NCI-H748 treated with DMSO at 0.1 percent for 48 hours (cell line): ENCODE measurements around the gene TSEN54.

ENCODE experiments used
- DNase-seq: peaks from one replicate; lab custom pipeline; 2025; lab: John Stamatoyannopoulos, UW

The TSEN54 gene

DNA sequence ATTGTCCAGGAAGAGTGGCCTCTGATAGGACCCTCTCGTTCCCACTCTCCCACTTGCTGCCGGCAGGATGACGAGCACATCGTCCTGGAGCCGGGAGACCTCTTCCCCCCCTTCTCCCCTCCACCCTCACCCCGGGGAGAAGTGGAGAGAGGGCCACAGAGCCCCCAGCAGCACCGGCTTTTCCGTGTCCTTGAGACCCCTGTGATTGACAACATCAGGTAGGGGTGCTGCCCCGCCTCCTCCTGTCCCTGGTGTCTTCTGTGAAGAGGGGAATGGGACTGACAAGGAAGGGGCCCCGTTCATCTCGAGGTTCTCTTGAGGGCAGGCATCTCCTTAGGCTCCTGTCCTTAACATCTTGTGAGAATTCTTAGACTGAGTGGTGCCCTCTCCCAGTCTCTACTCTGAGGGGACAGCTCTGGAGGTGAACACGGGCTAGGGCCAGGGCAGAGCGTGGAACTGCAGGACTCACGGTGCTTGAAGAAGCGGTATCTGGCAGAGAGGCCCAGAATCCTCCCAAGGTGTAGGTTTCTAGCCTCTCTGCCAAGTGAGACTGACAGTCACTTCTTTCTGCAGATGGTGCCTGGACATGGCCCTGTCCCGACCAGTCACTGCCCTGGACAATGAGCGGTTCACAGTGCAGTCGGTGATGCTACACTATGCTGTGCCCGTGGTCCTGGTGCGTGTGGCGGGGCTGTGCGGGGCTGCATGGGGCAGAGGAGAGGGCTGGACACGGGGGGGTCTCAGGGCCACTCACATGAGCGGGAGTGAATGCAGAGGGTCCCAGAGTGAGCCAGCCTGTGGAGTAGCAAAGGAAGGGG is 27.4 kb upstream of the TSEN54 start:
- no peak for DNase-seq

DNA sequence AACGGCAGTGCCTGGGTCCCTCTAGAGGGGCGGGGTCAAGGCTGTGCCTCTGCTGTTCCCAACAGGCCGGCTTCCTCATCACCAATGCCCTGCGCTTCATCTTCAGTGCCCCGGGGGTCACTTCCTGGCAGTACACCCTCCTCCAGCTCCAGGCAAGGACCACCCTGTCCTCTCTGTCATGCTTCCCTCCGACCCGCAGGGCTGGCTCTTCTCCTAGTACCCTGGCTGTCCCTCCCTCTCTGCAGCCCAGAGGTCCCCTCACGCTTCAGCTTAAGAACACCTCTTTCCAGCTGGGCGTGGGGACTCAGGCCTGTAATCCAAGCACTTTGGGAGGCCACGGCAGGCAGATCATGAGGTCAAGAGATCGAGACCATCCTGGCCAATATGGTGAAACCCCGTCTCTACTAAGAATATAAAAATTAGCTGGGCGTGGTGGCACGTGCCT is 26.8 kb upstream of the TSEN54 start:
- DNase-seq = no peak

DNA sequence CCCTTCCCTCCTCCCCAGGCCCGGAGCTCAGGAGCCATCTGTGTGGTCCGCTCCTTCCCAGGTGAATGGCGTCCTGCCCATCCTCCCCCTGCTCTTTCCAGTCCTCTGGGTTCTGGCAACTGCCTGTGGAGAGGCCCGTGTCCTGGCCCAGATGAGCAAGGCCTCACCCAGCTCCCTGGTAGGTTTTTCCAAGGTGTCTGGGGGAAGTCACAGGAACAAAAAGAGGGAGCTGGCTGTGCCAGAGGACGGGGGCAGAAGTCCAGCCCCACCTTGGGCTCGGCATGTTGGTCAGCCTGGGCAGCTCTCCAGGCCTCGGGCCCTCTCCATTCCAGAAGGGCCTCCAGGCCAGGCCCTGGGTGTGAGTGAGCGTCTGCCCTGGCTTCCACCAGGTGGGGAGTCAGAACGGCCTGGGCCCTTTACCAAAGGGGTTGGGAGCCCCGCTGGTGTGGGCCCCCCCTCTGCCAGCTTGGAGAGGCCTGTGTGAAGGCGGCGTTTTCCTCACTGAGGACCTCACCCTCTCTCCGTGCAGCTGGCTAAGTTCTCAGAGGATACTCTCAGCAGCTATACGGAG is 26.1 kb upstream of the TSEN54 start:
- DNase-seq = no peak

DNA sequence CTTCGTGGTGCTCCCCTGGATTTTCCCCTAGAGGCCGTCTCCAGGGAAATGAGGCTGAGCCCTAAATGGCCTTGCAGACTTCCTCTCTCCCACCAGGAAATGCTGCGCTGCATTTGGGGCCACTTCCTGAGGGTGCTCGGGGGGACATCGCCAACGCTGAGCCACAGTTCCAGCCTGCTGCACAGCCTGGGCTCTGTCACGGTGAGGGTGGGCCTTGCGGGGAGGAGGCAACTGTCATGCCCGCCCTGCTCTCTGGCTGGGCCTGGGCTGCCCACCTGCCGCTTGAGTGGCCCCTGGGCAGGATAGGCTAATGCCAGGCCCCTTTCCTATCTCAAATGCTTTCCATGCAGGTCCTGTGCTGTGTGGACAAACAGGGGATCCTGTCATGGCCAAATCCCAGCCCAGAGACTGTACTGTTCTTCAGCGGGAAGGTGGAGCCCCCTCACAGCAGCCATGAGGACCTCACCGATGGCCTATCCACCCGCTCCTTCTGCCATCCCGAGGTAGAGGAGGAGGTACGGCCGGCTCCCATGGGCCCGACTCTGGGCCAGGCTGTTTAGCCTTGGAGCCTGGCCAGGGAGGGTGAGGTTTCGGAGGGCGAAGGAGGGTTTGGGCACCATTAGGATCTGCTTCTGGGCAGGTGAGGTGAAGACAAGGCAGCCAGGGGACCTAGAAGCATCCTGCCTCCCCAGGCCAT is 25.2 kb upstream of the TSEN54 start:
- DNase-seq = no peak

DNA sequence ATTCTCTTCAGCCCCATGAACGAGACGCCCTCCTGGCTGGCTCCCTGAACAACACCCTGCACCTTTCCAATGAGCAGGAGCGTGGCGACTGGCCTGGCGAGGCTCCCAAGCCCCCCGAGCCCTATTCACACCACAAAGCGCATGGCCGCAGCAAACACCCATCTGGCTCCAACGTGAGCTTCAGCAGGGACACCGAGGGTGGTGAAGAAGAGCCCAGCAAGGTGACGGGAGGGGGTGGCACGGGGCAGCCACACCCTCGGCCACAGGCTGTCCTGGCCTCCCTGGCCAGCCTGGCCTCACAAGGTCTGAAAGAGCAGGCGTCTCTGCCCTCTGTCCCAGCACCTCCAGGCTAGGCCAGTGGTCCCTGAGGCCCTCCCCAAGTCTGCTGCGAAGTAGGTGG is 24.6 kb upstream of the TSEN54 start:
- no peak for DNase-seq

DNA sequence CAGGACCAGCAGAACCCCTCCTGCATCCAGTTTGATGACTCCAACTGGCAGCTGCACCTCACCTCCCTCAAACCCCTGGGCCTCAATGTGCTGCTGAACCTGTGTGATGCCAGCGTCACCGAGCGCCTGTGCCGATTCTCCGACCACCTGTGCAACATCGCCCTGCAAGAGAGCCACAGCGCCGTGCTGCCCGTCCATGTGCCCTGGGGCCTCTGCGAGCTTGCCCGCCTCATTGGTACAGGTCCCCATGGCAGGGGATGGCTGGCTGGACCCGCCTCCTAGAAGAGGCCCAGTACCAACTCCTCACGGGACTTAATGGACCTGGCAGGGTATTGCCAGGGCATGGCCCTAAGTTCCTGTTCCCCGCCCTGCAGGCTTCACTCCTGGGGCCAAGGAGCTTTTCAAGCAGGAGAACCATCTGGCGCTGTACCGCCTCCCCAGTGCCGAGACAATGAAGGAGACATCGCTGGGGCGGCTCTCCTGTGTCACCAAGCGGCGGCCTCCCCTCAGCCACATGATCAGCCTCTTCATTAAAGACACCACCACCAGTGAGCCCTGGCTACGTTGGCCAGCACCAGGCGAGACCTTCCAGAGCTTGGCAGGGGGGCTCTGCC is 23.7 kb upstream of the TSEN54 start:
- DNase-seq = no peak

DNA sequence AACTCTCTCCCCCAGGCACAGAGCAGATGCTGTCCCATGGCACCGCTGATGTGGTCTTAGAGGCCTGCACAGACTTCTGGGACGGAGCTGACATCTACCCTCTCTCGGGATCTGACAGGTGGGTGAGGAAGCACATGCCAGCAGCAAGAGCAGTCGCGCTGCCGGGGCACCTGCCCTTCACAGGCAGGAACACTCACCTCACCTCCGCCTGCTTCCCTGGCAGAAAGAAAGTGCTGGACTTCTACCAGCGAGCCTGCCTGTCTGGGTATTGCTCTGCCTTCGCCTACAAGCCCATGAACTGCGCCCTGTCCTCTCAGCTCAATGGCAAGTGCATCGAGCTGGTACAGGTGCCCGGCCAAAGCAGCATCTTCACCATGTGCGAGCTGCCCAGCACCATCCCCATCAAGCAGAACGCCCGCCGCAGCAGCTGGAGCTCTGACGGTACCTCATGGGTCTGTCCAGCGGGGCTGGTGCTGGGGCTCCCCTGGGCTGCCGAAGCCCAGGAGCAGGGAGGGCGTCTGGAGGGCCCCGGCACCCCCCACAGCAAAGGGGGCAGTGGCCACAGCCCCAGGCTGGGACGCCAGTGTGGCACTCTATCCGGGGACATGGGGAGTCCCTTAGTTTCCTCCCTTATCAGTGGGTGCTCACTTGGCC is 22.7 kb upstream of the TSEN54 start:
- no peak for DNase-seq

DNA sequence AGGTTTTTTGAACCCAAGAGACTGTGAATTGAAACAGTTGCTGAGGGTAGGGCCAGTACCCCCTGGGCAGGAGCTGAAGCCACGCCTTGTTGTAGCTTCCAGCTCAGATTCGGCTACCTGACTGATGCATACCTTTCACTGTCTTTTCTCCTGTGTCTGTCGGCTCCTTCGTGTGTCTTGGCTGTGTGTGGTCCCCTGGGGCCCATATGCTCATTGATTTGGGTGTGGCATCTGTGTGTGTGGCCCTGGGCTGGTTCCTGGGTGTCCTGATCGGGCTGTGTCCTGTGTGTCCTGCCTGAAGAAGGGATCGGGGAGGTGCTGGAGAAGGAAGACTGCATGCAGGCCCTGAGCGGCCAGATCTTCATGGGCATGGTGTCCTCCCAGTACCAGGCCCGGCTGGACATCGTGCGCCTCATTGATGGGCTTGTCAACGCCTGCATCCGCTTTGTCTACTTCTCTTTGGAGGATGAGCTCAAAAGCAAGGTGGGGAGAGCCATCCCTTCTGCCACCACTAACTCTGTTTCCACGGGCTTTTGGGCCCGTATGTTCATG is 21.9 kb upstream of the TSEN54 start:
- no peak for DNase-seq

DNA sequence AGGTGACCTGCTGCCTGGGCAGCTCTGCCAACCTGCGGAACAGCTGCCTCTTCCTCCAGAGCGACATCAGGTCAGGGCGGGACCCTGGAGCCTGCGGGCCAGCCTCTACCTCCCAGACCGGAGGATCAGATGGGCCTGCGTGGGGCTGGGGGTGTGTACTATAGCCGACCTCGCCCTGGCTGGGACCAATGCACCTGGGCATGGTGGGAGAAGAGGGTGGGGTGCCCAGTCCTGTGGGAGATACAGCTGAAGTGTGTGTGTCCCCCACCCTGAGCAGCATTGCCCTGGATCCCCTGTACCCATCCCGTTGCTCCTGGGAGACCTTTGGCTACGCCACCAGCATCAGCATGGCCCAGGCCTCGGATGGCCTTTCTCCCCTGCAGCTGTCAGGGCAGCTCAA is 20.3 kb upstream of the TSEN54 start:
- DNase-seq = no peak

DNA sequence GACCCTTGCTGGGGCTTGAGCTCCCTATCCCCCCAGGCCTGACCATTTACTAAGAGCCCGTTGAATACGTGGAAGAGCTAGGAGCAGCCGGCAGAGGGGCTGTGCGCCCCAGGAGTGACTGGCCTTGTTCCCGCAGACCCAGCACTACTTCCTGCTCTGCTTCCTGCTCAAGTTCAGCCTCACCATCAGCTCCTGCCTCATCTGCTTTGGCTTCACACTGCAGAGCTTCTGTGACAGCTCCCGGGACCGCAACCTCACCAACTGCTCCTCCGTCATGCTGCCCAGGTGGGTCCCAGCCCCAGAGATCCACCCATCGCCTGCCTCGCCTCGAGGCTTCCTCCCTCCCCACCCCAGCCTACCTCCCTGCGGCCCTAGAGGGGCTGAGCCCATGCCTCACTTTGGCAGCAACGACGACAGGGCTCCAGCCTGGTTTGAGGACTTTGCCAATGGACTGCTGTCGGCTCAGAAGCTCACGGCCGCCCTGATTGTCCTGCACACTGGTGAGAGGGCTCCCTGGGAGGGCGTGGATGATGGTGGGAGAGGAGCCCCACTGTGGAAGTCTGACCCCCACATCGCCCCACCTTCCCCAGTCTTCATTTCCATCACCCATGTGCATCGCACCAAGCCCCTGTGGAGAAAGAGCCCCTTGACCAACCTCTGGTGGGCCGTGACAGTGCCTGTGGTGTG is 18.1 kb upstream of the TSEN54 start:
- DNase-seq = no peak

DNA sequence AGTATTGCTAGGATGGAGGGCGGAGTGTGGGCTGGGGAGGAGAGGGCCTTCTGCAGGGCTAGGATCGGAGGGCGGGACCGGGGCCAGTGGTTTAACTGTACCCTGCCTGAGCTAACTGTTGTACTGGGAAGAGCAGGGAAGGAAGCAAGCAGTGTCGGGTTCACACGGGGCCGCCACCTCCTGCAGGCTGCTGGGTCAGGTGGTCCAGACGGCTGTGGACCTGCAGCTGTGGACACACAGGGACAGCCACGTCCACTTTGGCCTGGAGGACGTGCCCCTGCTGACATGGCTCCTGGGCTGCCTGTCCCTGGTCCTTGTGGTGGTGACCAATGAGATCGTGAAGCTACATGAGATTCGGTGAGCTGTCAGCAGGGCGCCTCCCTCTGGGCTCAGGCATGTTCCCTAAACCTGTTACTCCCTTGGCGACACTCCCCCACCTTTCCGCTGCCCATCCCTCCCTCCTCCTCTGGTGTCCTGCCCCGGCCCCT is 17.6 kb upstream of the TSEN54 start:
- DNase-seq = no peak

DNA sequence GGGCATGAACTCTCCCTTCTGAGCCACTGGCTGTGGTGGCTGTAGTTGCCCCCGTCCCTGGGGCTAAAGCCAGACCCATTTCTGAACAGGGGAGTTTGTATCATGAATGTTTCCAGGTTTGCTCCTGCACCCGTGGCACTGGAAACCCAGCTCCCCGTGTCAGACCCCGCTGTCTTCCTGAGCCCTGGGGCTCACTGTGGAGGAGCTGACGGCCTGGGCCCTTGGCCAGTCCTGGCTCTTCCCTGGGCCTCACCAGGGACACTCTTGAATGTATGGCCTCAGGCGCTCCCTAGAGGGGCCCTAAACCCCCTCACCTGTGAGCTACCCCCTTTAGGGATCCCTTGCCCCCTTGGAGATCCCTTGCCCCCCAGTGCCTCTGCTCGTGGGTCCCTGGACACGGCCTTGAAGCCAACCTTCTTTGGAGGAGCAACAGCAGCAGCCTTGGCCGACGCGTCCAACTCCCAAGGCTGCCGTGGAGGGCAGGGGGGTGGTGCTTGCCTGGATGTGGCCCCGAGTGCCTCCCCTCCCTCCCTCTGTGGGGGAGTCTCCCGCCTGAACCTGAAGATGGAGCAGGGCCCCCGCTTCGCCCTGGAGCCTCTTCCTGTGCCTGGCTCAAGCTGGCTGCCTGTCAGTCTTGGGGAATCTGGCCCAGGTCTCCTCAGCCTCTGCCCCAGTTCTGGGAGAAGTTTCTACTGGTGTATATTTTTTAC is 16.9 kb upstream of the TSEN54 start:
- DNase-seq = no peak

DNA sequence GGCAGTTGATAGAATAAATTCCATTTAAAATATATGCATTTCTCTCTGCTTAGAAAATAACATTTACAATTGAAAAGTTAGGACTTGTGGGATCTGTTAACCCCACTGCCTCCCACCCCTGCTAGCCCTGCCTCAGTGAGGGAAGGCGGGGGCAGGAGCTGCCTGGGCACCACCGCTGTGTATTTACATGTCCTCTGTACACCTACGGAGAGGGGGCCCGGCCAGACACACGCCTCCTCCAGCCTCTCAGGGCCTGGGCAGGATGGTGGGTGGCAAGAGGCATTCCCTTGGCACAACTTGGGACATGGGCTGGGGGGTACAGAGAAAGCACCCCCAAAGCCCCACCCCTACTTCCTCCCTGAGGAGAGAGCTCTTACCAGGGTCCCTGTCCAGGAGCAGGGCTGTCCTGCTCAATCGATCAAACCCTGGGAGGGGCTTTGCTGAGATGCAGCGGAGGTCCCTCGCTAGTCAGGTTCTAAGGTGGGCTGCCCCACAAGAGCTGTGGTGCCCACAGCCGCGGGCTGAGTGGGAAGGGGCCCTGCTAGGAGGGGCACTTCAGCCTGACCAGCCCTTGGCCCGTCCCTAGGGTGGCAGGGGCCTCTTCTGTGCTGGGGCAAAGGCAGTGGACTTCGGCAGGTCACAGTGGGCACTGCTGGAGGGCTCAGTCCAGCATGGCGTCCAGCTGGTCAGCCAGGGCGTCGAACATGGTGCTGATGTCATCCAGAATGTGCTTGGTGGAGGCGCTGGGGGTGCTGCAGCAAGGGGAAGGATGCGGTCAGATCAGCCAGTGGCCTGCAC is 15.7 kb upstream of the TSEN54 start:
- DNase-seq = no peak

DNA sequence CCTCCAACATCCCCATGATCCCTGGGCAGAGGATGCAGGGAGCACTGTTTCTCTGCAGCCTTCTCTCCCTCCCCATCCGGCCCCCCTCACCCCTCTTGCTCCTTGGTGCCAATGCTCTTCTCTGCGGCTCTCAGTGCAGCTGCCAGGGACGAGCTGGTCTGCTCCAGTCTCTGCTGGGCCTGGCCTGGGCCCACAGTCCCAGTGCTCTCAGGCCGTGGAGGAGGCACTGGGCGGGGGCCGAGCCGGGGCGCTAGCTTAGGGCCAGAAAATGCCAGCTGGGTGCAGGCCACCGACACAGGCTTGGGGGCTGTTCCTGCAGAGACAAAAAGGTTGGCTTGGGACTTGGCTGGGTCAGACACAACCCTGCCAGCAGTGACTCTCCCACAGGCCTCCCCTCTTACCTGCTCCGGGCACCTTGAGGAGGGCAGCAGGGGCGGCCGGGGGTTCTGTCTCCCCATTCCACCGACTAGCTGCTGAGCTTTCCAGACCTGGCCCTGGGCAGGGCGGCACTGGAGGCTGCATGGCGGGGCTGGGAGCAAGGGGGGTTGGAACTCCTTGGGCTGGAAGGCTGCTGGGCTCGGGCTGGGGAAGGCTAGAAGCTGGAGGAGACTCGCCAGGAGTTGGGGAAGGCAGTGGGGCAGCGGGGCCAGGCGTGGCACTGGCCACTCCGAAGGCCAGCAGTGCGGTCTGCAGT is 14.8 kb upstream of the TSEN54 start:
- DNase-seq = no peak

DNA sequence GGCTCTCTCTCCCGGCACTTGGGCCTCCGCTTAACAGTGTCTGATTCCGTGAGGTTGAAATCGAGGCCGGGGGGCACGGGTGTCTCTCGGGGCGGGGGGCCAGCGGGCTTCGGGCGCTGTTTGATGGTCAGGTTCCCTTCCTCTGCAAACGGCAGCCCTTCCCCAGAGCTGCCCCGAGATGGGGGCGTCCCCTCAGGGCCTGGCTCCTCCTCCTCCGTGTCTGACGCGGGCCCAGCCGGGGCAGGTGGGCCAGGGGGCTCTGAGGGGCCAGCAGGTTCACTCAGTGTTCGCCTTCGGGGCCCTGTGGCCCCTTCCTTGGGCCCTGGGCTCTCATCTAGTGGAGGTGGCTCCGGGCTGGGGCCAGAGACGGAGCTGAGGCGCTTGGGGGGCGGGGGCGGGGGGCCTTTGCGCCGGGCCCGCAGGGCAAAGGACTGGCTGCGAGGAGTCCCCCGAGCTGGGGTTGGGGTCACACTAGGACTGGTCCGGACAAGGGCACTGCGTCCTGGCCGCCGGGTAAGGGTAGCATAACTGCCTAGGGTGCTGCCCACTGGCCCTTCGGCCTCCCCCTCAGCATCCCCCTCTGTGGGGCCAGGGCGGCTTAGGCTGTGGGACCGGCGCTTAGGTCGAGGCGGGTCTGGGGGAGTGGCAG is 14.1 kb upstream of the TSEN54 start:
- no peak for DNase-seq

DNA sequence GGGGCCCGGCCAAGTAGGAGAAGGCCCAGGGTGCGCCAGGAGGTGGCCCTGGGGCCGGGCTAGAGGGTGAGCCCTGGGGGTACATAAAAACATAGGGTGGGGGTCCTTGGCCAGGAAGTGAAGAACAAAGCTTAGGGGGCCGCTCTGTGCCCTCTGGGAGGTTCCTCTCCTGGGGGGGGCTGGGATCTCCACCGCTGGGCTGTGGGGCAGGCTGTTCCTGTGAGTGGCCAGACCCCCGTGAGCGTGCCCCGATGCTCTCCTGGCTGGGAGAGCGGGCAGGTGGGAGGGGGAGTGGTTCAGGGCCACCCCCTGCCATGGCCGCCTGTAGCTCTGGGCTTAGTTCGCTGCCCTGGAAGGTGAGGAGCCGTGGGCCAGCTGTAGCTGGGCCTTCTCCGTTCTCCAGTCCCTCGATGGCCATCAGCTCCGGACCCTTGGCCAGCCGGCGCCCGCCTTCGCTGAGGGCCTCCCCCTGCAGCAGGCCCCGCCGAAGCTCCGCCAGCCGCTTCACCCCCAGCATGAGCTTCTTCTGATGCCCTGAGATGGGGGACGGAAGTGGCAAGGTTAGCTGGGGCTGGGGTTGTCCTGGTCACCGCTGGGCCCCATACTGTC is 13.5 kb upstream of the TSEN54 start:
- no peak for DNase-seq

DNA sequence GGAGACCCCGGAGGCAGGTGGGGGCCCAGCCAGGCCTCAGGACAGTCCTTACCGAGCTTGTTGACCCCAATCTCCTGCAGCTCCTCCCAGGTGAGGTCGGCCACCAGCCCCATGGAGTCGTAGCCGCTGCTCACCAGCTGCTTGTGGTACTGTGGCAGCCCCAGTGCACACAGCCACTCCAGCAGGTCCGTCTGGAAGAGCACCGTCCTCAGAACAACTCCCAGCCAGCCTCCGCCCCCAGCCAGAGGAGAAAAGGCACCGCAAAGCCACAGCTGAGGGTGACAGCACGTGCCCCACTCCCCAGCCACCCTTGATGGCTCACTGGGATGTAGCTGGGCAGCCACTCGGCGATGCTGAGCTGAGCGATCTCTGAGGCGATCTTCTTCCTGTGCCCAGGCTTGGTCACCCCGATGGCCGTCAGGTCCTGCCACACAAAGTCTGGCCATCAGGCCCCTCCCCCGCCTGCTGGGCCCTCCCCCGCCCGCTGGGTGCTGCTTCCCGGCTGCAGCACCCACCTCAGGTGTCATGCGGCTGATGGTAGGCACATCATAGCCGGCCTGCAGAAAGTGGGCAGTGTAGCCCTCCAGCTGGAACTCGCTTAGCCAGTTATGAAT is 12.9 kb upstream of the TSEN54 start:
- DNase-seq = no peak

DNA sequence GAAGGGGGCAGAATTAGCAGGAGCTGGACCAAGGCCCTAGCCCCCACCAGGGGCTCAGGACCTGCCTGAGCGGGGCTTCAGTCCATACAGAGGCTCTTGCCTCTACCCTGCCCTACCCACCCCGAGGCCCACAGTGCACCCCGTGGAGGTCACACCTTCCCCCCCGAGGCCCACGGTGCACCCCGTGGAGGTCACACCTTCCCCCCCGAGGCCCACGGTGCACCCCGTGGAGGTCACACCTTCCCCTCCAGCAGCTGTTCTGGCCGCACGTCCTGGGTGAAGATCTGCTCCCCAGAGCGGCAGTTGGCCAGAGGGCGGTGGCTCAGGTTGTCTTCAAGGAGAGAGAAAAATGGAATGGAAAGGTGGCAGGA is 12.4 kb upstream of the TSEN54 start:
- no peak for DNase-seq
